Measurements from ENCODE around the gene TLR7.

Gene TLR7

DNA sequence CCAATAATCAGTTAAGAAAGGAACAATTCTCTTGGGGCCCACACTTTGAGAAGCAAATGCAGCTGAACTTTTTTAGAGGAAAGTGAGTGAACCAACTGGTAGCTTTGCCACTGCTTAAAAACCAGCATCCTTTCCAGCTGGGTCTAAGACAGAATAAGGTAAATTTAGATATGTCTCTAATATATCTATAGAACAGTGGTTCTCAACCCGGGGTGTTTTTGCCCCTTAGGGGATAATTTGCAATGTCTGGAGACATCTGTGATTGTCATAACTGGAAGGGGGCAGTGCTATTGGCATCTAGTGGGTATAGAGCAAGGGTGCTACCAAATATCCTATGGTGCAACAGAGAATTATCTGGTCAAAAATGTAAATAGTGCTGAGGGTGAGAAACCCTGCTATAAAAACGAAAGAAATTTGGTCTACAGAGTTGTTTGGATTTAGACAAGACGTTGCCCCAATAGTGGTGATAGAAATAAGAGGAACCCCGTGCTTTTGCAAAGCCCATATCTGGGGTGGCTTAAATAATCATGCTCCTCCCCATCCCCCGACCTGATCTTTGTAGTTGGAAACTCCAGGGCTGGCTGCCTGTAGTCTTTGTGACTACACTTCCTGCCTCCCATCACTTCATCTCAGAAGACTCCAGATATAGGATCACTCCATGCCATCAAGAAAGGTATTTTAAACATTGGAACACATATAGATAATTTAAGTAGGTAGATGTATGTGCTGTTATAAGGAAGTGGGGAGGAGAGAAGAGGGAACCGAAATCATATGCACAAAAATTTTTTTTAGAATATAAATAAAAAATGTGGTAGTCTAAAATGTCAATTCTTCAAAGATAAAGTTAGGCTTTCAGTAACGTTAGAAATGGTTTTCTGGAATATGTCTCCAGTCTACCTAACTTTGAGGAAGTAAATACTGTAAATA lies at the start of gene TLR7:
TLR7 (plus strand) TSS at position 622 of the 927 bp plus-strand sequence. CDS start 507 bp downstream, outside the sequence.
- no peak for DNase-seq

DNA sequence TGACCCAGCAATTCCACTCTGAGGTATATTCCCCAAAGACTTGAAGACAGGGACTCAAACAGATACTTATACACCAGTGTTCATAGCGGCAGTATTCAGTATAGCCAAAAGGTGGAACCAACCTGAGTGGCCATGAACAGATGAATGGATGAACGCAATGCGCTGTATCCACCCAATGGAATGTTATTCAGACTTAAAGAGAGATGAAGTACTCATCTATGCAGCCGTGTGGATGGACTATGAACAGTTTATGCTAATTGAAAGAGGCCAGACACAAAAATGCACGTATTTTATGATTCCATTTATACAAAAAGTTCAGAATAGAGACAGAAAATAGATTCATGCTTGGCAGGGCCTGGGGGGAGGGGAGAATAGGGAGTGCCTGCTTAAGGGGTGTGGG lies 49.3 kb upstream of the TLR7 start:
- no peak for DNase-seq

DNA sequence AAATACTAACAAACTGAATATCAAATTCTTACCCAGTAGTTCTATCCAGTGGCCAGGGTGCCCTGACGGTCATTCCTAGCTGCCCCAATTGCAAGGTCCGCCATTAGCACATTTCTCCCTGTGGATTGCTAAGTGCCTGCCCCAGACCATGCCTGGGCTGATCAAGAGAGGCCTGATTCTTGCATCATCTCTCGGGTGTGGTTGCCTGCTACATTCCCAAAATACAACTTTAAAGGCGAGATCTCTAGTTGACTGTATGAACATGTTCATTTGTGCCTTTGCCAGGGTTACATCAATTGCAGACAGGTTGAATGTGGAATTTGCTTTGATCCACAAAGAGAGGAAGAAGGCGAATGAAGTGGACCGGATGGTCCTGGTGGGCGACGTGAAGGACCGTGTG lies 47.6 kb upstream of the TLR7 start:
- DNase-seq = no peak

DNA sequence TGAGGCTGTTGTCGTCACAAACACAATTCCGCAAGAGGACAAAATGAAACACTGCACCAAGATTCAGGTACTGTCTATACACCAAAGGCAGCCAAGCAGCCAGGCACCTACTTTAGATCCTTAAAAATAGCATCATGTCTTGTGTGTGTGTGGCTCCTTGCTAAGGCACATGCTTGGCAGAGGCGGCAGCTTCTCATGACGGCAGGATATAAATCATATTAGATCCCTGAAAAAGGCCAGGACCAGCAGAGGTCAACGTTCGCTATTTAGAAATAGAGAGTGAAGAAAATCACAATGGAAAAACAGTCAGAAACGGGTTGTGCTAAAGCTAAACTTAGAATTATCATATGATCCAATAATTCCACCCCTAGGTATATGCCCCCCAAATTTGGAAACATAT lies 46.1 kb upstream of the TLR7 start:
- no peak for DNase-seq

DNA sequence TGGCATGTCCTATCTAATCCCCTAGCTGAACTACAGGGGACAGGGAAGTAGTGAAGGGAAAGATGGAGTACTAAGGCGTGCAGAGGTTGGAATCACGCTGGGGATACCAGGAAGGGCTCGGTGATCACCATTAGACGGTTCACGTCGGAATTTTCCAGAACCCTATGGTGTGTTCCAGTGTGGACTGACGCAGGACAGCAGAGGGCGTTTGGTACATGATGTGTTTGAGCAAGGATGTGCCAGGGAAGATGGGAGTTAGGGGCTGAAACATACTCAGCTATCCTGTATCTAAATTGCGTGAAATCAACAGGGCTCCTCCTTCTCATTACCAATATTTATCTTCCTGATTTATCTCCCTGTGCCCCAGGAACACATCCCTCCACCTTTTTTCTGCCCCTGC lies 41.9 kb upstream of the TLR7 start:
- DNase-seq = no peak

DNA sequence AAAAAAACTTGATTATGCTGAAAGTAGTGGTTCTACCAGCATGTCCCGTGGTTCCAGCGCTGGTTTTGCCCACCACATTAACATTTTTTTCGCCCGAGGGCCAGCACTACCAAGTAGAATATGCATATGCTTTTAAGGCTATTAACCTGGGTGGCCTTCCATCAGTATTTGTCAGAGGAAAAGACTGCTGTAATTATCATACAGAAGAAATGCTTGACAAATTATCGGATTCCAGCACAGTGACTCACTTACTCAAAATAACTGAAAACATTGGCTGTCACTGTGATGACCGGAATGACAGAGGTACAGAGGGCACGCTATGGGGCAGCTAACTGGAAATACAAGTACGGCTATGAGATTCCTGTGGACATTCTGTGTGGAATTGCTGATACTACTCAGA lies 41.1 kb upstream of the TLR7 start:
- DNase-seq = no peak

DNA sequence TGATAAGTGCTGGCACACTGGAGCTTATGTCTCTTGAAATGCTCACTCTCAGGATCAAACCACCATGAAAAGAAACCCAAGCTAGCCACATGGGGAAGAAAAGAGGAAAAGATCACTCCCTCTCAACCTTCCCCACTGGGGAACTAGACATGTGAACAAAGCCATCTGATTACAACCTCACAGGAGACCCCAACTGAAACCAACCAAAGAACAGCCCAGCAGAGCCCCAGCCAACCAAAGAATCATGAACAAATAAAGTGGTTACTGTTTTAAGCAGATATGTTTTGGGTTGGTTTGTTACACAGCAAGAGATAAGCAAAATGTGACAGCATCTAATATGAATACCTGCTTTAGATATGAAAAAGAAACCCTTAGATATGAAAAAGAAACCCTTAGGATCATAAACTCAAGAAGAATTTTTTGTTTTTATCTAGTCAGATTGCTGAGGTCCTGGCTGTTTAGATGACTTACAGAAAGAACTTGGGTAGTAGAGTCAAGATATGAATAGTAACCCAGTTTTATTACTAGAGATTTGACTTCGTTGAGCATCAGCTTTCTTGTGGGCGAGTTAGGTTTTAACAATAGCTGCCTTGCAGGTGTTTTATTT lies 23.7 kb upstream of the TLR7 start:
- DNase-seq = no peak

DNA sequence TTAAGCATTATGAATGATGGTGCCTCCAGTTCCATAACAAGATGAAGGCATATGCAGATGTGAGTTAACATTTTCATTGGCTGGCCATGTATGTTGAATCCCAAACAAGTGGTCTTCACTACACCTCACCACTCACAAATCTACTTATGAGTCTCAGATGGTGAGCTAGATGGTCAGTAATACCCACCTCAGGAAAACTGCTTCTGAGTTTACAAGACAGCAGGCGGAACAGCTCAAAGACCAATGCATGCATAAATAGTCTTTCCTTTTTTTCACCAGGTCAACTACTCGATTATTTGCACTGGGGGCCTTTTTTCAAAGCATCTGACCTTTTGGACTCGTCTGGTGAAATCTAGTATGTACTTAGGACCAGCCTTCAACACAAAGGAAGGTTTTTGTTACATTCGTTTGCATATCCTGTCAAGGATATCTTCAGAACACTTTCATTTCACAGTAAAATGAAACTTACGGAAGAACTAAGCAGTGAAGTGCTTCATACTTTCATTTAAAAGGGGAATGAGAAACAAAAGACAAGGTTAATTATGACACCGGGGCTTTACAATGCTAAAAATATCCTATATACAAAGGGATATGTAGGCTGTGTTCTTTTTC lies 23.1 kb upstream of the TLR7 start:
- no peak for DNase-seq

DNA sequence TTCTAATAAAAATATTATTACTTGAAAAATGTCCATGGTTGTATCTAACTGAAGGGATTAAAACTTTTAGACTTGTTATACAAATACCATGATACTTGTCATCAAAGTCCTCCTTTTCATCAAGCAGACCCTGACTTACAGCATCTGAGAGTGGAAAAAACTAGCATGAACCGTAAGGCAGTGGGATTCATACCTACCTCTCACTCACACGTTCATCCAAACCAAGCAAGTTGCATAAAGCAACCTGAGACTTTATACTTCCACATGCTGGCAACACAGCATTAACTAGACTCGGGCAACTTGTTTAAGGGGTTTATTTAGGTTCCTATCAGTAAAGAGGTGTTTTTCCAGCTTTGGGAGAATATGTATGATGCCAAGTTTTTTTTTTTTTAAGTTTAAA lies 22.6 kb upstream of the TLR7 start:
- DNase-seq = no peak

DNA sequence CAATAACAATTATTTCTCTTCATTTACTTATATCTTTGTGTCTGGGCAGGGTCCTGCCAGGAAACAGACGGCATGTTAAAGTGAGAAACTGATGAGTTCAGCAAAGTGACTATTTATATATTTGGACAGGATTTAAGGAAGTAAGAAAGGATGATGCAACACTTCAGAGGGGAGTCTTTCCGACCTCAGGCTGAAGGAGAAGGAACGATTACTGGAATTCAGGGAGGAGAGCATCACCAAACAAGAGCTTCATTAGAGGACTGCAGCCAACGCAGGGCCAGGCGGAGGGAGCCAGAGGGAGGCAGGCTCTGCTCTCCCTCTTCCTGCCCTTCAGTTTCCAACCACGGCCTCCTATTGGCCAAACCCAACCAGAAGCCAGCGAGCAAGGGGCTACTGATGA lies 1.5 kb upstream of the TLR7 start:
- DNase-seq = no peak

DNA sequence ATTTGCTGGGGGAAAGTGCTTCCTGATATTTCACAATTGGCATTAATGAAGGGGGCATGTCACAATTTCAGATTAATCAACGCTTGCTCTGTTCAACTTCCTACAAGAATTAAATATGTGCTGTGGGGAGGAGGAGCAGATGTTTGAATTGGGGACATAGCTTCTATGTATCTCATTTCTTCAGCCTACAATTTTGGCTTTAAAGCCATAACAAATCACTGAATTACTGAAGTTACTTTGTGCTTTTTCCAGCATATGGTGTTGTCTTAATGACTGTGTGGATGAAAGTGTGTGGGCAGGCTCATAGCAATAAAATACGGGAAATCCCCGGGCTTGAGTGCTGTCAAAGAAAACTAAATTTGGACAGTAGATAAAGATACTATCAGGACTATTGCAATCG lies 813 bp downstream of the TLR7 start:
- no peak for DNase-seq

DNA sequence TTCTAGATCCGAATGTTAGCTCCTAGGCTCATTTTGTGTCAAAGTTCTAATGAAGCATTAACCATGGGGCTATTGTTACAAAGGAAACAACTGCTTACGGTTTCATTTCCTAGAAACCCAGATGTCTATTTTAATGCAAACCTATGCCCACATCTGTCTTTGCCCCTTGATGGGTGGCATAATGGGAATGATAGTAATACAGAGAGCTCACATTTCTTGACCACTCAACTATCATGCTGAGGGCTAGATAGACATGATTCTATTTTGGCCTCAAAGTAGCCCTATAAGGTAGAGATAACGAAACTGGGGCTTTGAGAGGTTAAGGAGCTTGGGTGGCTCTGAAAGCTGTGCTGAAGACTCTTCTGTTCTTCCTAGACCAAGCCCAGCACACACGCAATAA lies 1.9 kb downstream of the TLR7 start:
- no peak for DNase-seq

DNA sequence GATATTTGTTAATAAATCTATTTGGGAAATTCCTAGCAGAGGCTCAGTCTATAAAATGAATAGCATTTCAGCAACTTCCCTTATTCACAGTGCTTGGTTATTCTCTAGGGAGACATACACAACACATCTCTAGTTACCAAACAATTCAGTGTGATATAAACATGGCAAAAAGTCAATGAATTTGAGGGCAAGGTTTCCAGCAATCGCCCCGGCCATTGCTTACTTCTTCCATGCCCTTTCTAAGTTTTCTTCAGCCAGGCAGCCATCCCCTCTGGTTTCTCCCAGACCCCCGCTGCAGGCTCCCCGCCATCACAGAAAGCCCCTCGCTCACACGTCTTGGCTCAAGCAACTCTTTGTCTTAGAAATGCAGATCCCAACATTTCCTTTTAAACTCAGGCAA lies 4.4 kb downstream of the TLR7 start:
- DNase-seq = no peak

DNA sequence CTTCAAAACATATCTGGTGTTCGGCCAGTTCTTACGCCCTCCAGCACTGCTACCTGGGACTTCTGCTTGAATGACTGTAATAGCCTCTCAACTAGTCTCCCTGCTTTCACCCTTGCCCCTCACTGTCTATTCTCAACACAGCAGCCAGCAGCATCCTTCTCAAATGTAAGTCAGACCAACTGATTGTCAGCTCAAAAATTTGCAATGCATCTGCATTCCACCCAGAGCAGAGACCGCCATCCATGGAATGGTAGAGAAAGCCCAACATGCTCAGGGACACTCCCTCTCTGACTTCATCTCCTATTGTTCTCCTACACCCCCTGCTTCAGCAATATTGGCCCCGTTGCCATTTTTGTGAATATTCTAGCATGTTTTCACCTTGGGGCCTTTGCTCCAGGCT lies 5.9 kb downstream of the TLR7 start:
- DNase-seq = no peak

DNA sequence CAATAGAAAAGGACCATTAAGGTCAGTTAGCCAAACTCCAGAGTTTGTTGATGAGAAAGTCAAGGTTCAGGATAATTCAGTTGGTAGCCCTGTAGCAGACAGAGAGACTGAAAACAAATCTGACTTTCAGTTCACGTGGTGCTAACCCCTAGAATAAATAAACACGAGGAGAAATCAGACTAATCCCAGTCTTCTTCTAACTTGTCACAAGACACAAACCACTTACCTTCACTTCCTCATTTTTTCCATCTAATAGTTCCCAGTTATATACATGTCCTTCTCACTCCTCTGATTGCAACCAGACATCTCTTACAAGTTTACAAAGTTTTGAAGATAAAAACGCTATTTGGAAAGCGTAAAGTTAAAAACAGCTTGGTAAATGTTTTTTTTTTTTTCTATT lies 7.7 kb downstream of the TLR7 start:
- no peak for DNase-seq

DNA sequence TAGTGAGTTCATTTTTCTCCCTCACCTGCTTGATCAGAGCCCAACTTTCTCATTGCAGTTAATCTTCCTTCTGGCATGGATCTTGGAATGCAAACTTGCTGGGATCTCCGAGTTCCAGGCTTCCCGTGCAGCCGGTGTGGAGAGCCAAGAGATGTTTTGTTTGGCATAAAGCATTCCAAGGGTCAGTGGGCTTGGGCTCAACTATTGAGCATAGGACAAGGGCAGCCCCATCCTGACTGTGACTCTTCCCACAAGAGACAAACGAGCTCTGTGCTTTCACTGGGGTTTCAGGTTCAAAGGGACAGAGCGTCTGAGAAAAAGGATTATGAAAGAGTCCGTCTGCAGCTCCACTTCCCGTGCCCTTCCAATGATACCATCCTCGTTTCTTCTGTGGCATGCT lies 10.5 kb downstream of the TLR7 start:
- DNase-seq = no peak

DNA sequence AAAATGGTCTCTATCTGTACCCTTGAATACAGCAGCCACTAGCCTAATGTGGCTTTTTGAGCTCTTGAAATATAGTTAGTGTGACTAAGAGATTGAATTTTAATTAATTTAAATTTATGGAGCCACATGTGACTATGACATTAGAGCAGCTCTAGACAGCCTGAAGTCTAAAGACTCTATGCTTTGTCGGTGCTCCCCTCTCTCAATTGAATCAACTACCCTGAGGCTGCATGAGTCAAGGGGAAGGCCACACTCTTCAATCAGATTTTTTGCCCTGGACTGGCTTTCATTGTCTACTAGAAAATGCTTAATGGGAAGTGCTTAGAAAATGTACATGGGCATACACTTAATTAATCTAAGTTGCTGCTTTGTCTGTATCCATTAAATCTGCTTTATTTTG lies 11.7 kb downstream of the TLR7 start:
- DNase-seq = no peak

DNA sequence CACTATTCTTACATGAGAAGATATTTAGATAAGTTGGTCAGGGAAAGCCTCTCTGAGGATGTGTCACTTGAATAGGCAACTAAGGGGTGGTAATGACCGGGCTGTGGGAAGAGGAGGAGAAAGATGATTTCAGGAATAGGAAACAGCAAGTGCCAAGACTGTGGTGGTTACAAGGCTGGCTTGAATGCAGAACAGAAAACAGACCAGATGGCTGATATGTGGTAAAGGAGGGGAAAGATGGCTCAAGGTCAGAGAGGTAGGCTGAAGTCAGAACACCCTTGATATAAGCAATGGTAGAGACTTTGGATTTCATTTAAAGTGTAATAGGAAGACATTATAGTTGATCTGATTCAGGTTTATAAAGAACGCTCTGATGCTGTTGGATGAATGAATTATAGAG lies 15.0 kb downstream of the TLR7 start:
- DNase-seq = no peak

DNA sequence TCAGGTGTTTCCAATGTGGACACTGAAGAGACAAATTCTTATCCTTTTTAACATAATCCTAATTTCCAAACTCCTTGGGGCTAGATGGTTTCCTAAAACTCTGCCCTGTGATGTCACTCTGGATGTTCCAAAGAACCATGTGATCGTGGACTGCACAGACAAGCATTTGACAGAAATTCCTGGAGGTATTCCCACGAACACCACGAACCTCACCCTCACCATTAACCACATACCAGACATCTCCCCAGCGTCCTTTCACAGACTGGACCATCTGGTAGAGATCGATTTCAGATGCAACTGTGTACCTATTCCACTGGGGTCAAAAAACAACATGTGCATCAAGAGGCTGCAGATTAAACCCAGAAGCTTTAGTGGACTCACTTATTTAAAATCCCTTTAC lies 18.6 kb downstream of the TLR7 start:
- DNase-seq = no peak

DNA sequence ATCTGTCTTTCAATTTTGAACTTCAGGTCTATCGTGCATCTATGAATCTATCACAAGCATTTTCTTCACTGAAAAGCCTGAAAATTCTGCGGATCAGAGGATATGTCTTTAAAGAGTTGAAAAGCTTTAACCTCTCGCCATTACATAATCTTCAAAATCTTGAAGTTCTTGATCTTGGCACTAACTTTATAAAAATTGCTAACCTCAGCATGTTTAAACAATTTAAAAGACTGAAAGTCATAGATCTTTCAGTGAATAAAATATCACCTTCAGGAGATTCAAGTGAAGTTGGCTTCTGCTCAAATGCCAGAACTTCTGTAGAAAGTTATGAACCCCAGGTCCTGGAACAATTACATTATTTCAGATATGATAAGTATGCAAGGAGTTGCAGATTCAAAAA lies 19.7 kb downstream of the TLR7 start:
- no peak for DNase-seq

DNA sequence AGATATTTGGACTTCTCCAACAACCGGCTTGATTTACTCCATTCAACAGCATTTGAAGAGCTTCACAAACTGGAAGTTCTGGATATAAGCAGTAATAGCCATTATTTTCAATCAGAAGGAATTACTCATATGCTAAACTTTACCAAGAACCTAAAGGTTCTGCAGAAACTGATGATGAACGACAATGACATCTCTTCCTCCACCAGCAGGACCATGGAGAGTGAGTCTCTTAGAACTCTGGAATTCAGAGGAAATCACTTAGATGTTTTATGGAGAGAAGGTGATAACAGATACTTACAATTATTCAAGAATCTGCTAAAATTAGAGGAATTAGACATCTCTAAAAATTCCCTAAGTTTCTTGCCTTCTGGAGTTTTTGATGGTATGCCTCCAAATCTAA lies 20.3 kb downstream of the TLR7 start:
- no peak for DNase-seq

DNA sequence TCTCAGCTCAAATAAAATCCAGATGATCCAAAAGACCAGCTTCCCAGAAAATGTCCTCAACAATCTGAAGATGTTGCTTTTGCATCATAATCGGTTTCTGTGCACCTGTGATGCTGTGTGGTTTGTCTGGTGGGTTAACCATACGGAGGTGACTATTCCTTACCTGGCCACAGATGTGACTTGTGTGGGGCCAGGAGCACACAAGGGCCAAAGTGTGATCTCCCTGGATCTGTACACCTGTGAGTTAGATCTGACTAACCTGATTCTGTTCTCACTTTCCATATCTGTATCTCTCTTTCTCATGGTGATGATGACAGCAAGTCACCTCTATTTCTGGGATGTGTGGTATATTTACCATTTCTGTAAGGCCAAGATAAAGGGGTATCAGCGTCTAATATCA lies 20.9 kb downstream of the TLR7 start:
- no peak for DNase-seq

DNA sequence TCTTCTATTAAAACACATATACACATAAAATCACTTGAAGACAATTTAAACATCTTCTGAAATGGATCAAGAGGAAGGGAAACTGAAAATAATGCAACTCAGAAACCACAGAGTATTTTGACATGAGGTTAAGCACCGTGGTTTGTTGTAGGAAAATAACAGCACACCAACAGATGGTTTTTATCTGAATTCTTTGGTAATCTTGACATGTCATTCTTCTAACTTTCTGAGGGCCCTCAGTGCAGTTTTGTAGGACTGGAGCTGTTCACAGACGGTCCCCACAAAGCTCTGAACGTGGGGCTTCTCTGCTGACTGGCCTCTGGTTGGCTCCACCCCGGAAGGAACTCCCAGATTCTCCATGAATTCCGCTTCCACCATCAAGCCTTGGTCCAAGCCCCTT lies 23.6 kb downstream of the TLR7 start:
- DNase-seq = no peak

DNA sequence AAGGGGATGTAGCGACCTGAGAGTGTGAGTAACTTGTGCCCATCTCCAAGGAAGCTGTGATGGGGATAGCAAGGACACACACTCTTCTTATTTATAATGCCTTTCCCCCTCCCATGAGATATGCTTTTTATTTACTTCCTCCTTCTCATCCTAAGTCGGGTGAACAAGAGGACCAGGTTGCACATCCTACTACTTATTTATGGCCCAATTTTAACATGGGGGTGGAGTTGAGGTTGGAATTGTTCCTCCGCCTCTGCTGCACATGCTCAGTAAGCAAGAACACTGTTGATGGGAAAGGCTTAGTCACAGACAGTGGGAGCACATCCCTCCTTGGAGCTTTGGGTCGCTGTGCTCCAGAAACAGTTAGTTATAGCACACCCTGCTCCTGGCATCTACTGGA lies 24.3 kb downstream of the TLR7 start:
- no peak for DNase-seq
